Right ventricle myocardium superior (tissue), 1 donor: ENCODE data around the gene ZNF835. TPM values are rescaled to one million over a fixed set of nuclear protein-coding genes. Genes with fewer than 3 reads are reported as not detected.

Experiments used
- ATAC-seq: fragments of 200-7000 bp; cut with Tn5 transposase; one replicate; pipeline ENCODE4 v1.9.1; 2020; ENCODE audit warnings: mild to moderate bottlenecking; ENCODE audit not compliant: poor library complexity
- DNase-seq: peaks from one replicate; pipeline ENCODE4 v3.0.0-alpha.2; 2020
- intact Hi-C: fragments of 100-400 bp; cut with DNase I; formaldehyde crosslinking; loops from one replicate; pipeline ENCODE4 v1.11.2; 2022
- total RNA-seq: library from RNA; stranded (reverse); fragmentation: NEBNext Ultra II Directional; extraction: Animal tissue kit (Norgen Biotek cat#: 25700); gene quantifications from one replicate; pipeline ENCODE4 v1.2.1, GENCODE V29; 2021
- donor health status: DM: no; HTN: yes; CAD: no; lungs with severe emphysema.

ZNF835 gene
- total RNA-seq, 1 donor from 2014 or later: 5.6 TPM

- intact Hi-C loops: no loop called here
- ATAC-seq (no peak), DNase-seq (no peak)
Observed at GRCh38 chr19:56667311-56667870, 4.2 kb downstream of the ZNF835 start.

- DNase-seq (no peak), ATAC-seq (peak; percentile 7)
- intact Hi-C loops: no loop called here
Observed at GRCh38 chr19:56664511-56664910, 7.0 kb downstream of the ZNF835 start.

- DNase-seq (no peak), ATAC-seq (no peak)
- intact Hi-C loops: no loop called here
Observed at GRCh38 chr19:56663931-56664500, 7.5 kb downstream of the ZNF835 start.

GRCh38 chr19:56661248-56661647 is 10.3 kb downstream of the ZNF835 start:
- intact Hi-C loops: no loop called here
- DNase-seq (no peak), ATAC-seq (no peak)

GRCh38 chr19:56660381-56661107 is 11.0 kb downstream of the ZNF835 start:
- ATAC-seq: peak; percentile 57
- intact Hi-C loops: no loop called here

GRCh38 chr19:56654151-56654550 is 17.4 kb downstream of the ZNF835 start:
- DNase-seq (no peak), ATAC-seq (no peak)
- intact Hi-C loops: no loop called here

More at GRCh38 chr19:56660381-56661107, 11.0 kb downstream of the ZNF835 start:
- DNase-seq: no peak

- DNase-seq (no peak), ATAC-seq (no peak)
- intact Hi-C loops: no loop called here
Observed at GRCh38 chr19:56643460-56643955, 28.0 kb downstream of the ZNF835 start.

- intact Hi-C loops: no loop called here
- no peak for ATAC-seq
- DNase-seq: no peak
Observed at GRCh38 chr19:56642711-56643459, 28.7 kb downstream of the ZNF835 start, which contains the start of gene SMIM17. Gene SMIM17, plus strand, starts transcription at chr19:56643159. Its CDS starts 2,509 bp downstream, at chr19:56645668.

- ATAC-seq (no peak), DNase-seq (no peak)
- intact Hi-C loops: no loop called here
Observed at GRCh38 chr19:56639217-56639616, 32.3 kb downstream of the ZNF835 start.

- peak; percentile 79 for DNase-seq
- intact Hi-C loops: no loop called here
- peak; percentile 88 for ATAC-seq
Observed at GRCh38 chr19:56637976-56638555, 33.5 kb downstream of the ZNF835 start.

- ATAC-seq (no peak), DNase-seq (no peak)
- intact Hi-C loops: no loop called here
Observed at GRCh38 chr19:56633021-56633420, 38.5 kb downstream of the ZNF835 start.

- ATAC-seq (no peak), DNase-seq (no peak)
- intact Hi-C loops: no loop called here
Observed at GRCh38 chr19:56625708-56626107, 45.8 kb downstream of the ZNF835 start.

- no peak for ATAC-seq
- DNase-seq: no peak
- intact Hi-C loops: no loop called here
Observed at GRCh38 chr19:56623006-56623405, 48.6 kb downstream of the ZNF835 start.

GRCh38 chr19:56622374-56622773 is 49.2 kb downstream of the ZNF835 start:
- ATAC-seq (no peak), DNase-seq (no peak)
- intact Hi-C loops: no loop called here

- intact Hi-C loops: no loop called here
- no peak for DNase-seq
- no peak for ATAC-seq
Observed at GRCh38 chr19:56619121-56619520, 52.4 kb downstream of the ZNF835 start.

GRCh38 chr19:56617531-56617930 is 54.0 kb downstream of the ZNF835 start:
- DNase-seq (no peak), ATAC-seq (no peak)

GRCh38 chr19:56613639-56614038 is 57.9 kb downstream of the ZNF835 start:
- intact Hi-C loops: no loop called here
- DNase-seq: no peak
- no peak for ATAC-seq

More at GRCh38 chr19:56617531-56617930, 54.0 kb downstream of the ZNF835 start:
- intact Hi-C loops: no loop called here

GRCh38 chr19:56612737-56613136 is 58.8 kb downstream of the ZNF835 start:
- DNase-seq: no peak
- ATAC-seq: no peak
- intact Hi-C loops: no loop called here
